T-helper 2 cell (primary cell): ENCODE results near the gene CHST11.

Source experiments
- DNase-seq, 5 experiments: peaks; one replicate each; pipeline versions ENCODE4 v3.0.0 to v3.0.0-alpha.2; 2012 to 2022

CHST11 gene

DNA sequence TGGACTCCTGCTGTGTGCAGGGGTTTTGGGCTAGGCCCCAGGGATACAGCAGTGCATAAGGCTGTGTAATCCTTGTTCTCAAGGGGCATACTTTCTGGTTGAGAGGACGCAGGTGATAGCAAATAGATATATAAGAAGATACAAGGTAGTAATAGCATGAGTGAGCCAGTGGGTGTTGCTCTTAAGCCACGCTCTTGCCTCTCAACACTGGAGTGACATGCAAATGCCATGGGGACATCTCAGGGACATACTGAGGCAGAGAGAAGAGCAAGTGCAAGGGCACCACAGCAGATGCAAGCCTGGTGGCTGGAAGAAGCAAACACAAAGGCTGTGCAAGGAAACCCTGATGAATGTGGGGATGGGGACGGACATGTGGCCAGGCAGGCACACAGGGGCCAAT is 223.3 kb downstream of the CHST11 start:
- peak in 2 of 5 experiments; percentile 26 to 82 for DNase-seq

DNA sequence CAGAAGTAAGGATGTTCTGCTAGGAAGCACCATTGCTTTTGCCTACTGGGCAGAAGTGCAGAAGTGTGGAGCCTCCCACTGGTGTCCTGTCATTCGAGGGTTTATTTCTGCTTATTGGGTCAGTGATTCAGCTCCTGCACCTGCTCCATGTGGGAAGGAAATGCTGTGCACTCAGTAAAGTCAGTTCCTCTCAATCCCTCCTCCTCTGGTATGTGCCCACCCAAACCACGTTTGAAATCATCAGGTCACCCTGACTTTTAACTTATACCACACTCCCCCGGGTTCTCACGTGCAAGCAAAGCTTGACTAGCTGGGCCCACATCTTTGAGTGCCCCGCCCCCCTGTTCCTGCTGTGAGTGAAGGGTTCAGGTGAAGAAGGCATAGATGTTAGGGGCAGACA is 223.7 kb downstream of the CHST11 start:
- peak in 1 of 5 experiments; percentile 38 for DNase-seq

DNA sequence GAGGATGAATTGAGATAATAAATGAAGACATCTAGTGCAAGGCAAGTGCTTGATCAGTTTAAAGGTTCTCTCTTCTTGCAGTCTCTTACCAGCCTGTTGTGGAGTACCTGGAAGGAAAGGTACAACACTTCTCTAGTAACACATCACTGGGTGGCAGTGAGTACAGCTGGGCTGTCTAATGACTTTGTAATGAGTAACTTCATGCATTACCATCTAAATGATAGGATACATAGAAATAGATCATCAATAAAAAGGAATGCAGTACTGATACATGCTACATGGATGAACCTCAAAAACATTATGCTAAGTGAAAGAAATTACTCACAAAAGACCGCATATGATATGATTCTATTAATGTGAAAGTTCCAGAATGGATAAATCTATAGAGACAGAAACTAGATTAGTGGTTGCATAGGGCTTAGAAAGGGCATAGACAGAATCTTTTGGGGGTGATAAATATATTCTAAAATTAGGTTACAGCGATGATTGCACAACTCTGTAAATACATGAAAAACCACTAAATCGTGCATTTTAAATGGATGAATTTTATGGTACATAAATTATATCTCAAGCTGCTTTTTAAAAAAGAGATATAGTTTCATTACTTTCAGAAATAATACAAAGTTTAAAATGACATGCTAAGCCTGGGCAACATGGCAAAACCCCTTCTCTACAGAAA is 224.4 kb downstream of the CHST11 start:
- DNase-seq: peak in 1 of 5 experiments; percentile 23

DNA sequence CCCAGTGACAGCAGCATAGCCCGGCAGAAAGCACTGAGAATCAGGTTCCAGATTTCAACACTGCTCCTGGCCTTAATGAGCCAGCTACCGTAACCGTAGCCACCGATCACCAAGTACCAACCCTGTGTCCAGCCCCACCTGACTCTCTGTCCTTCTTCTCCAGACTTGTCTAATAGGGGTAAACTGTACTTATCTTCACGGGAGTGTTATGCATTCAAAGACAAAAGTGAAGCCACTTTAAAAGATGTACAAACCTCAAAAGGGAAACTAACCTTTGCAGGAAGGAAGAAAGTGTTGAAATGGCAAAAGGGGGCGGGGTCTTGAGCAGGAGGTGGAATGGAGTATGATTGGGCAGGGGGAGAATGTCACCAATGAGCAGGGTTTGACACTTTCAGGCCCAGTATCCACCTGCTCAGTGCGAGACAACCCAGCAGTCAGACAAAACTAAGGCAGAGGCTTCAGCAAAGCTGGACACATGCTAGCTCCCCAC is 226.1 kb downstream of the CHST11 start:
- peak in 4 of 5 experiments; percentile 46 to 95 (median 63) for DNase-seq

DNA sequence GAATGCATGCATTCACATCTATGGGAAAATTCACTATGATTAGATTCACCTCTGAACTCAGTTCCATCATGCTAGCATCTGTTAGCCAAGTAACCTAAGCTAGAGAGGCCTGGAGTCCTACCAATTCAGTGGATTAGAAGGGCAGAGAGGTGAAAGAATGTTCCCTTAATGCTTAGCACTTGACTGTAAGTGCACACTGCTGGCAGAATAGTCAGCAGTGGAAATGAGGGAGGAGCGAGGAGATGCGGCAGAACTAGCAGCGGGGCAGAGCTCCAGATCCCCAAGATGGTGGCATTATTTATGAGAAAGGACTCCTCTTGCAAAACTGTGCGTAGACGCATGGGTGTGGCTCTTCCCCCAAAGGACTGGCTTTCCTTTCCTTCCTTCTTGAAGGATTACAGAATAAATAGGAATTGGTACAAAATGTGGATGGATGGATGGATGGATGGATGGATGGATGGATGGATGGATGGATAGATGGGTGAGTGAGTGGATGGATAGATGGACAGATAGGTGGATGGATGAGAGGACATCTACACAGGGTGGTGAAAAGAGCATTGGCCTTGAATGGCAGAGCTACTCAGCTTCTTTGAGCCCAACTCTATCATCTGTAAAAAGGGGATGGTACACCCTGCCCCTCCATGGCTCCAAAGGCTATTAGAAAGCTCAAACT is 227.2 kb downstream of the CHST11 start:
- no peak for DNase-seq

DNA sequence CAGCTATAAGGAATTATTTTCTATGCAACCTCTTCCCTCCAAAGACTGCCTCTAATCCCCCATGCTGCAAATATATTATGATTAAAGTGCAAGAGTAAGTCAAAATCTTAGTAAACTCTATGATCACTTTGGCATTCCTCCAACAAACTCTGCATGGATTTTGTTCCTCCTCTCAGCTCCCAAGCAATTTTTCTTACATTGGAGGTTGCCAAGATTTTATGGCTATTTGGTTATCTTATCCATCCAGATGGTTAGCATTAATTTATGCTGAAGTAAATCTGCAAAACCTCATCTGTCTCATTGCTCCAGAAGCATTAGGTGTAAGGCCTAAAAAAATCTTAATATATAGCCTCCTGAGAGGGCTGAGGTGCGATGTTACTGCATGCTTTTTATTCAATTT is 228.1 kb downstream of the CHST11 start:
- DNase-seq: no peak

DNA sequence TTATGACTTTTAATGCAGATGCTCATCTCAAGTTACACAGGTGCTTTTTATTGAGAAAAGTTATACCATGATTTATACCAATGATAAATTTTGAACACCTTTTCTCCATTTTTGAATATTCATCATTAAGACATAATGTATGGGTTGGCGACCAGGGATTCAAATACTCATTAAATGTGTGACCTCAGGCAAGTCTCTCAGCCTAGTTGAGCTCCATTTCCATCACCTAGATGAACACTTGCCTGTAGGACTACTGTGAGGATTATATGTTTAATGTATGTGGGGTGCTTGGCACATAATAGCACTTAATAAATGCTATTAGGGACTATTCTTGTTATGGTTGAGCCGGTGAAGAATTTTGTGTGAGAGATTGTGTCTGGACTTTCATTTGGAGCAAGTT is 228.6 kb downstream of the CHST11 start:
- DNase-seq: no peak

DNA sequence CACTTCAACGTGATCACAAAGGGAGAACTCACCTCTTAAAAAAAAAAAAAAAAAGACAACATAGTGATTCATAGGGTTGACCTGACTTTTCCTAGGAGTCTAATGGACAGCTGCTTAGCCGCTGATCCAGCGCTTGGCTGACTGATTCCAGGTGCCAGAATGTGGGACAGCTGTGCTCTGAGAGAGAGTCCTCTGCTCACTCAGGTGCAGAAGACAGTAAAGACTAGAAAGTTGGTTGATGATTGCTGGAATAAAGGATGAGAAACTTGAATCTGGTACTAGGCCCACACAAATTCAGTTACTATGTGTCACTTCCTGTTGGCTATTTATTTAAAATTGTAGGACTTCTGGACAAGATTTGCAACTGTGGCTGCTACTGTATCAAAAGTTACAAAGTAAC is 229.4 kb downstream of the CHST11 start:
- DNase-seq: peak in 1 of 5 experiments; percentile 24

DNA sequence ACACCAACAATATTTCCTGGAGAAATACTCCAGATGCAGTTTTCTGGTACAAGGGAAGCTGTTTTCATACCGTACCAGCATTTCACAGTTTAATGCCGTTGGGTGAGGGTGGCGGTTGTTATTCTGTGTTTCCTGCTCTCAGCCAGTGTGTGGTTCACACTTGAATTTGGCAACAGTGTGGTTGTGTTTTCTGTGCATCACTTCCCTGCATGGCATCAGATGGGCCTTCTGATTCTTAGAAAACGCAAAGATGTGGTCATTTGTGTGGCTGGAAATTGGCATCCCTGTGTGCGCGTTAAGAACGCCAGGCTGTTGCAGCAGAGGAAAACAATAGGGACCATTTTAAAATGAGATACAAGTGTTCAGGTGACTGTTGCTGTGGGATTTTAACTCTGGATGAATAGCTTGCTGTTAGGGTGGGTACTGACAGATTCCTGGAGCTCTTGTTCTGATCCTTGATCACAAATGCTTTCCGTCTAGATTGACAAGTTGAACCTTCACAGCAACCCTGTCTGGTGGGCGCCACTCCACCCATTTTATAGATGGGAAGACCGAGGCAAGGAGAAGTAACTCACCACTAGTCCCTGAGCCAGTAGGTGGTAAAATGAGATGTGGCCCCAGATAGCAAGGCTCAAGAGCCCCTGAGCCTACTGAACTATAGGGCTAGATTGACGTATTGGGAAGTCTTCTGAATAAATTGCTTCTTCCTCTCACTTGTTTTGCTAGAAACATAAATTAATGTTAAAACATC is 231.2 kb downstream of the CHST11 start:
- peak in 2 of 5 experiments; percentile 71 to 96 for DNase-seq

DNA sequence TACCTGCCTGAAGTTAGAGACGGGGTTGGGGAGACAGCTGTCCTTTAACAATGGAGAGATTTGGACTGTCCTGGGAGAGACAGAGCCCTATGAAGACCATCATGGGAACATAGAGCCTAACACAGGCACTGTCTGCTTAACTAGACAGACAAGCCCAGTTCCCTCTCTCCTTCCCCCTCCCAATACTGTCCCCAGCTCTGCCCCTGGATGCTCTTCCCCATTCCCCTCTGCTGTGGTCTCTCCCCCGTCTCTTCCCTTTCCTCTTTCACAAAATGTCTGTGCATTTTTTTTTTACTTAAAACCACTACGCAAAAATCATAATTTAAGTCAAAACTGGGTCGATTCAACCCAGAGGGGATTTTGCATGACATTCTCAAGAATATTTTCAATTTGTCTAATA is 232.9 kb downstream of the CHST11 start:
- no peak for DNase-seq

DNA sequence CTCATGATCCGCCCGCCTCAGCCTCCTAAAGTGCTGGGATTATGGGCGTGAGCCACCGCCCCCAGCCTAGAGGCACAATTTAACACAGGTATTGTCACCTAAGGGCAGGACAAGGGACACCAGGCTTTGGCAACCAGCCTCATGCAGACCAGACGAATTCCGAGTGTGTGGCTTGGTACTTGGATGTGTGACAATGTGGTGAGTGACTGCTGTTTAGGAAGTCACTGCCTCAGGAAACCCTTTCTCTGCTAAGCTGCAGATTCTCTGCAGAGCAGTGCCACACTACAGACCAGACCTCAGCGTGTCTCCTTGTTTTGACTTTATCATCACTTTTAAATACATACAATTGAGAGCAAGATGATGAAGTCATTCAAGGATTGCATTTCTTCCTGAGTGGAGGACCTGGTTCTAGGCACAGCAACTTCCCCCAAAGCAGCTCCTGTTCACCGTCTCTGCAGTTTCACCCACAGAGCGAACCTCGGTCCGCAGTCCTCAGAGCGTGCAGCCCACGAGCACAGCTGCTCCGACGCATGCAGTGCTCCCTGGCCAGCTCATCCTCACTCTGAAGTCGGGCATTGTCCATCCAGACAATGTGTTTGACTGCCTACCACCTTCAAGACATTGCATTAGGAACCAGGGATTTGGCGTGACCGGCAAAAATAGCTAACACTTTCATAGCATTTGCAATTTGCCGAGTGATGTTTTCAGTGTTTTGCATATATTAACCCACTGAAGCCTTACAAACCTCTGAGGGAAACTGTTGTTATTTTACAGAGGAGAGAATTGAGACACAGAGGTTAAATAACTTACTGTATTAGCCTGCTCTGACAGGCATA is 235.2 kb downstream of the CHST11 start:
- peak in 2 of 5 experiments; percentile 23 to 25 for DNase-seq

DNA sequence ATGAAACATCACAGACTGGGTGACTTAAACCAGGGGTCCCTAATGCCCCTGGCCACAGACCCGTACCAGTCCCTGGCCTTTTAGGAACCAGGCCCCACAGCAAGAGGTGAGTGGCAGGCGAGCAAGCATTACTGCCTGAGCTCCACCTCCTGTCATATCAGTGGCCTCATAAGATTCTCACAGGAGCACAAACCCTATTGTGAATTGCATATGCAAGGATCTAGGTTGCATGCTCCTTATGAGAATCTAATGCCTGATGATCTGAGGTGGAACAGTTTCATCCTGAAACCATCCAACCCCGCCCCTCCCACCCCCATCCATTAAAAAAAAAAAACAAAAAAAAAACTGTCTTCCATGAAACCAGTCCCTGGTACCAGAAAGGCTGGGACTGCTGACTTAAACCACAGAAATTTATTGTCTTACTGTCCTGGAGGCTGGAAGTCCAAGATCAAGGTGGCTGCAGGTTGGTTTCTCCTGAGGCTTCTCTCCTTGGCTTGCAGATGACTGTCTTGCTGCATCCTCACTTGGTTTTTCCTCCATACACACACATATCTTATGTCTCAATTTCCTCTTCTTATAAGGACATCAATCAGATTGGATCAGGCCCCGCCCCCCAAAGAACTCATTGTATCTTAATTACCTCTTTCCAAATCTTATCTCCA is 235.9 kb downstream of the CHST11 start:
- DNase-seq: no peak

DNA sequence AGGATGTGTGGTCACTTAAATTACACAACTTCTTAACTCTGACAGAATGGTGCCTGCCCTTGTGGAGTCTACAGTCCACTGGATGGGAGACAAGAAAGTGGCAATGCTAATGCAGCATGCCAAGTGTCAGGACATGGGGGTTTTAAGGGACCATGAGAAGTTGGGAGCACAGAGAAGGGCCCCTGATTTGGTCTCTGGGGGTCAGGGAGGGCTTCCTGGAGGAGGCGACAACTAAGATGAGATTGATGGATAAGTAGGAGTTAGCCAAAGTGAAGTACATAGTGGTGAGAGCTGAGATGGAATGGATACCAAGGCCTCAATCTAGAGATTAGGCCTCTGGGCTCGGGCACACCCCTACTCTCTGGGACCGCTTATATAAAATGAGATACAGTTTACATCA is 236.7 kb downstream of the CHST11 start:
- DNase-seq: no peak

DNA sequence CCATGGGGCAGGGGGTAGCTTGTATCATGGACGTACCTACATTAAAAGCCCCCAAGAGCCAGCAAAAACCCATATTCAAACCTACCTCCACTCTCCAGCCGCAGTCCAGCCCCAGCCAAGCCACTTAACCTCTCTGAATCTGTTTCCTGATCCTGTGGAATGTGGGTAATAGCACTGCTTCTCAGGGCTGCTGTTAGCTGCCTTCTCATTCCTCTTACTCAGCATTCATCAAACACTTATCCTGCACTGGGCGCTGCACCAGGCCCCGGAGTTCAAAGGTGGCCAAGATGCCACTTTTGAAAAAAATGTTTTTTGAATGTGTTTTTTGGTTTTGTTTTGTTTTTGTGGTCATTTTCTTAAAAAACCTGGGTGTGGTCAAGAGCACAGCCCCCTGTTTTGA is 237.4 kb downstream of the CHST11 start:
- DNase-seq: no peak

DNA sequence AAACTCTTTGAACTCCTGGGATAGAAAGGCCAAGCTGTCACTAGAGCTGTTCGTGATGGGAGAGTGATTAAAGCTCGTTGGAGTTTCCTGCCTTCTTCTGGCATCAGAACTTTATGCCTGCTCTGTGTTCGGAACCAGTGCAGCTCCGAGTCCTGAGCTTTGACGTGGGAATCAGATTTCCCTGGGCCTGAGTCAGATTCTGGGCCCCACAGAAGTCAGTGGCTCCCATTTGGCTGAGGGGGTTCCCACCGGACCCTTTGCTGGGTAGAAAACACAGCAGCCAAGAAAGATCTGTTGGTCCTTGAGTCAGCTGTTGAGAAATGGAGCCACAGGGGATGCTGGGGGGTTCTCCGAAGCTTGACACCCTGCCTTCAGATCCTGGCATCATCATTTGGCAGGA is 238.0 kb downstream of the CHST11 start:
- no peak for DNase-seq

DNA sequence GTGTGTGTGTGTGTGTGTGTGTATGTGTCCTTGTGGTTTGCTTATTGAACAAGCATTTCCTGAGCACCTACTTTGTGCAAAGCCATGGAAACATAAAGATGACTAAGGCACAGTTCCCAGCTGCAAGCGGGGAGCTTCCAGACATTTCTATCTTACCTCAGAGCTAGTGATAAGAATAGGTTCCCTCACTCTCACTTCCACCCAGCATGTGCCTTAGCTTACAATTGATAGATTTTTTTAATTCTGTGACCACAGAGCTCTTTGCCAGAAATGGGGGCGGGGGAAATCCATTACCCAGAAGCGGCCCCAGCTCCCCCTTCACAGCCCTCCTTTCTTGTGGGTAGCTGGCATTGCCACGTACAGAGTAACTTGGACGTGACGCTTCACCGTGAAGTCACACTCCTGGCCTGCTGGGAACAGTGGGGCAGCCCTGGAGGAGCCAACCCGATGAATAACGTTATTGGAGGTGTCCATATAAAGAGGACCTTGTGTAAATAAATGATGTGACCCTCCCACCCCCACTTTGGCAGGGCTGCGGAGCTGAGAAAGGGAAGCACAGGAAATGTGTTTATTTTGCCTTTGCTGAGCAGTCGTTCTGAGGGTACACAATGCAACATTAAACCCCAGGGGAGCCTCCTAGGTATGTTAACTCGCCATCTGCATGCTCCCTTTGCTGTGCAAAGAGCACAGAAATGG is 238.9 kb downstream of the CHST11 start:
- peak in 4 of 5 experiments; percentile 58 to 83 (median 79) for DNase-seq

DNA sequence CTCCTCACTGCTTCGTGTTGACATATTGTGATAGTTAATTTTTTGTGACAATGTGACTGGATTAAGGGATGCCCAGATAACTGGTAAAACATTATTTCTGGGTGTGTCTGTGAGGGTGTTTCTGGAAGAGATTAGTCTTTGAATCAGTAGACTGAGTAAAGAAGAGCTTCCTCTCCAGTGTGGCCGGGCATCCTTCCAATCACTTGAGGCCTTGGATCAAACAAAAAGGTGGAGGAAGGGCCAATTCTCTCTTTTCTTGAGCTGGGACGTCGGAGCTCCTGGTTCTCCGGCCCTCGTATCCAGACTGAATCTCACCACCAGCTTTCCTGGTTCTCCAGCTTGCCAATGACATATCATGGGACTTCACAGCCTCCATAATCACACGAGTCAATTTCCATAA is 240.4 kb downstream of the CHST11 start:
- DNase-seq: no peak

DNA sequence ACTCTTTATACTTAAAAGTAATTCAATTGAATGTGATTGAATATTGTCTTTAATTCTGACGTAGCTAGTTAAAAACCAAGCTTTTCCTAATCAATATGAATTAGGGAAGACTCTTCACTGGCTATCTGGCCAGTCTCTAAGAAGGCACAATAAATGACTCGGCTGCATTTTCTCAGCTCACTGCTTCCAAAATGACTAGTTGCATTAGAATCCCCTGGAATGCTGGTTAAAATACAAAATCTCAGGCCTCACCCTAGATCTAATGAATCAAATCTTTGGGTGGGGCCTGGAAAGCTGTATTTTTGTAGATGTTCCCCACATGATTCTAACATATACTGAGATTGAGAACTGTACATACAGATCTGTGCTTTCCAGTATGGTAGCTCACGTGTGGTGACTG is 242.1 kb downstream of the CHST11 start:
- no peak for DNase-seq

DNA sequence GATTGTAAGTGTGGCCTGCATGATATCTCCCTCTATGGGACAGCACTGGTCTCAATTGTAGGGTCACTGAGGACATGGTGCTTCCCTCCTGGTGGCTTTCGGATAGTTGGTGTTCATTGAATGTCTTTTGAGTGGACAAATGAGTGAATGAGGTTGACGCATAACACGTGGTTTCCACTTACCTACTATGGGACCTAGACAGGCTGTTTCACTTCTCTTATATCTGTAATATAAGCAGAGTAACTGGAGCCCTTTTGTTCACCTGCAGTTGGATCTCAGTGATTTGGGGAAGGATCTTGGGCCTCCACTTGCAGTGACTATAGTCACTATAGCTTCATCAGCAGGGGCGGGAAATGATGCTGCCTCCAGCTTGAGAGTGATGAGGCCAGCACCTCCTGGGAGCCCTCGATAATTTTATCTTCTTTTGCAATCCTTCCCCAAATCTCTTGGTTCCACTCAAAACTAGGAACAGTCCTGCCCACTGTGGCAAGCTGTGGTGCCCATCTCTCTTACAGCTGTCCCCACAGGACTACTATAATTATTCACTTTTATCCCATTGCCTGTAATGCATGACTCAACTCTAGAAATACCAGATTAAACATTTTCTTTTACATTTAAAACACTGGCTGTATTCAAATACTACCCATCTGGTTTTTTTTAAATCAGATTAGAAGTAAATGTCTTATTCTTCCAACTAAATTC is 242.9 kb downstream of the CHST11 start:
- DNase-seq: peak in 1 of 5 experiments; percentile 57

DNA sequence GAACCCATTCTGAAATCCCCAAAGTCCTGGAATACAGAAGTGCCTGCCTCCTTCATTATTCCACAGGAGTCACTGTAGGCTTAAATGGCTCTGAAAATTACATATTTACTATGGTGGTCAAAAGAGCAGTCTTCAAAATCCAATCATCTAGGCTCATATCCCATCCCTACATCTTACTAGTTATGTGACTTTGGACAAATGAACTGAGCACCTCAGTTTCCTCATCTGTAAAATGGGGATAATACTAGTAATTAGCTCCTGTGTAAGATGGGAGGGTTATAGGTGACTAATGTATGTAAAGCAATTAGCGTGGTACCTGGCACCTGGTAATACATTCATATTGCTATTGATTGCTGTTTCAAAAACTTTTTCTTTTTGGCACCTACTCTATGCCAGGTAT is 243.6 kb downstream of the CHST11 start:
- no peak for DNase-seq

DNA sequence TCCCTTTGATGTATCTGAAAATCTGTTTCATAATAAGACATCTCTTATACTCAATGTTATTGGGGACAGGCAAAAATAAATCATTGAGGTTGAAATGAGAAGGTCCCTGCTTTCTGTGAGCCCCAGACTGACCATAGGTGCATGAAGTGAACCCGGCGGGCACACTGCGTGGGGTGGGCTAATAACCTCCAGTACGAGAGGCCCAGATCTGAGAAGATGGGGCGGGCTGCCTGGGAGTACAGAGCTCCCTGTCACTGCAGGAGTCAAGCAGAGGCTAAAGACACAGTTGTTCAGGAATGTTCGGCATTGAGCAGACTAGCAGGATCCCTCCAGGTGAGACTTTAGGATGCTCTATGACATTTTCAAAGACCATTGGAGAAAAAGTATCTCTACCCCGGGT is 244.6 kb downstream of the CHST11 start:
- DNase-seq: no peak
